HG03135 (cell line): ENCODE measurements around the gene GRIN2A.

Source experiments
- ATAC-seq: cut with Tn5 transposase; IDR thresholded peaks from one replicate; pipeline ENCODE4 v1.9.1; 2021; ENCODE audit warnings: mild to moderate bottlenecking, moderate library complexity; ENCODE audit not compliant: unreplicated experiment

GRIN2A gene

DNA sequence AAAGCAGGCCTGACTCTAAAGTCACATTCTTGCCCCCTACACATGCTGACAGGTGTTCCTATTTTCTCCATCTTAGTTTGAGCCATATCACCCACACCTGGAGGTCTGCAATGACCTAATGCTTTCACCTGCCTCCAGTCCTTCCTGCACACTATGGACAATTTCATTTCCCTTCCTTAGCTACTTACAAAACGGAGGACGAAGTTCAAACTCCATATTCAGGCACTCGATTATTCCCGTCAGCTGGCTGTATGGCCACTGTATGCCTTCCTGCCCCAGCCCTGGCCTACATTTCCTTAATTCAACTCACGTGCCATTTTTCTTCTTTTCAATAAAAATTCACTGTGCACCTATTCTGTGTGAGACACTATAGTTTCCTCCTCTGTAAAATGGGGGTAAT lies 44.9 kb downstream of the GRIN2A start:
- no peak for ATAC-seq

DNA sequence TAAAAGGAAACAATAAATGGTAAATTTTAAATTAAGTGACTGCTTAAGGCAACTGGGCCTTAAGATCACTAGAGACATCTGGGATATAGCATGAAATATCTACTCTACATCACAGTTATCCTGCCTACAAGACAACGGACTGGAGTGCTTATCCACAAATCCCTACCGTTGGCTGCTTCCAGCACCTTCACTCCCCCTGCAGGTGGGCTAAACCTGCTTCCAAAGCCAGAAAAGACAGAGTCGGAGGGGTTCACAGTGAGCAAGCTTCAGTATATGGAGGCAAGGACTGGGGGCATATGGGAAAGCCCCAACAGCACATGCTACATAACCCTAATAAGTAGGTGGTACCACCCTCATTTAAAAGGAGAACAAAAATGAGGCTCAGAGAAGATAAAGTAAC lies 45.3 kb downstream of the GRIN2A start:
- no peak for ATAC-seq

DNA sequence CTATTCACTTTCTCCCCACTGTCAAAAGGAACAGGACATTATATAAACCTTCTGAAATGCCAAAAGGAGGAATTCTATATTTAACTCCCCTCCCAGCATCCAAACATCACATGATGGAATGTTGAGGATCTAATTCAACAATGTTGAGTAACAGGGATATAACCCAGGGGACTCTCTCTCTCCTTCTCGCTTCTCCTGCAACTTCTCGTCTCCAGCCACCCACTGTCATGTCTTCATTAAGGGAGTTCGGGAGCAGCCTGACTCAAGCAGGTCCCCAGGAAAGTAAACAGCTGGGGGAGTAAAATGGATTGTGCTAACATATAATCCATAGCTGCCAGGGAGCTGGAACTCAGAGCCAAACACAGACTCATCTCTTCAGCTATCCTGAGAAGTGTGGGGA lies 51.7 kb downstream of the GRIN2A start:
- ATAC-seq: no peak

DNA sequence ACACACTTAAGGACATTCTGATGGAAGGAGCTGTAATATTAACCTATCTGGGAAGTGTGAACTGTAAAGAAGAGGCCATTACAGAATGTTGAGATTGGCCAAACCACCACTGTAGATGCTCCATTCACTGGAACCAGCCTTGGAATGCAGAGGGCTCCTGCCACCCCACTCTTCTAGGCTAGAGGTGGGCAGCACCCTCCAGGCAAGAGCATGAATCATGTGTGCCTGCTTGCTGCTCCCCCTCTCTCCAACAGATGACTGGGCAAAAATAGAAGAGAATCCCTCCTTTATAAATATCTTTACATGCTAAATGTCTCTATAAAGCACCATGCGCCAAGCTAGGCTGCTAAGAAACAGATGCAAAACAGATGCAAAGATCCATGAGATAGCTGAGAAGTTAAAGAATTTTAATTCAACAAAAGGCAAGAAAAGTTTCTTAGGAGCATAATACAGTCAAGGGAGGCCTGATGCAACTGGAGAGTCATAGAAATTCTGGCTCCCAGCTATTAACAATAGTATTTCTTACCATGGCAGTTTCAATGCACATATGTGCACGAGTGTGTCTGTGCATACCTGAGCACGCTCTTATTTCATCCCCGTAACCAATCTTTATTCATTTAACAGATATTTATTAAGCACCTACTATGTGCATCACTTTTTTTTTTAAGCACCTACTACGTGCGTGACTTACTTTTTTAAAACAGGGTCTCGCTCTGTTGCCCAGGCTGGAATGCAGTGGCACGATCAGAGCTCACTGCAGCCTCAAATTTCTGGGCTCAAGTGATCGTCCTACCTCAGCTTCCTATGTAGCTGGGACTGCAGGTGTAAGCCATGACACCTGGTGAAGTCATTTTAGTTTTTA lies 53.6 kb downstream of the GRIN2A start:
- ATAC-seq: no peak

DNA sequence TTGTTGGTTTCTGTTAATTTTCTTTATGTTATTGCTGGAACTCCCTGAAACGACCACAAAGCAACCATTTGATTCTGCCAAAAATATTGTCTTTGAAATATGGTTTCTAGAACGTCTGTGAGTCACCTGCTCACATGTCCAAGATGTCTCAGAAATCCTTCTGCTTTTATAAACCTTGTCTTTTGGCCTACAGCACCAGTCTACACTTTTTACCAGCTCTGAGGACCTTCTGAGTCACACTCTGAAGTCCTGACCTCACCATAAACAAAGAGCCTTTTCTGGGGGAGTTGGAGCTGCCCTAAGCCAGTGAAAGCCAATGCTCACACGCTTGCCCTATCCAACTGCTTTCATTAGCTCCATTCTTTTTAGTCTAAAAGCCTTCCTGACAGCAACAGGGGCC lies 55.5 kb downstream of the GRIN2A start:
- ATAC-seq: no peak

DNA sequence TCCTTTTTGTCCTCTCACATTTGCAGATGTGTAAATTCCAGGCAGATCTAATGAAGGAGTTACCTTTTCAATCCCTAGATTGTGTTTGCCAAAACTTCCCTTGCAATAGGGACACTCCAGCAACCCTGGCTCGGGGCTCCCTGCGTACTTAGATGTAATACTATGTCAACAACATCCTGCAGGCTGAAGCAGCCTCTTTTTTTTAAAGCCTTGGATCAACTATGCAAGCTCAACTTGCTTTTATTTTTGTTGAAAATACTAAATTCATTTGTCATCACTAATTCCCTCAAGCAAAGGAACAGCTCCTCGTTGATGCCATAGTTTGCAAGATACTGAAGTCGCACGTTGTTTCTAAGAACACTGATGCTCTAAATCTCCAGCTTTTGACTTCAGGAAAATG lies 59.1 kb downstream of the GRIN2A start:
- ATAC-seq: no peak

DNA sequence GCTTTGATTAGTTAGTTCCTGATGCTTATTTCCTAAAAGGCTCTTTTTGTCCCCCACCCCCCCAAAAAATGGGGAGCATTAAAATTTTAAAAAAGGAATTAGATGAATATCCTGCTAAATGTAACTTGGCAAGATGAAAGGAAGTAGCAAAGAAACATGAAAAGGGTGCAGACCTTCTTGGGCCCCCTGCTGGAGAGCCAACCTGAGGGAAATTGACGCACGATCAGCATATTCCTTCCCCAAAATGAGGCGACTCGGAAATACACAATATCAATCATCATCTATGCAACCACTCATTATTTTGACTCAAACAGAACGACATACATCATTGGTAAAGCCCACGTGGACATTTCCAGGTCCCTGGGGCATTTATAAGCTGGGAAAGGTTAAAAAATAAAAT lies 59.7 kb downstream of the GRIN2A start:
- no peak for ATAC-seq

DNA sequence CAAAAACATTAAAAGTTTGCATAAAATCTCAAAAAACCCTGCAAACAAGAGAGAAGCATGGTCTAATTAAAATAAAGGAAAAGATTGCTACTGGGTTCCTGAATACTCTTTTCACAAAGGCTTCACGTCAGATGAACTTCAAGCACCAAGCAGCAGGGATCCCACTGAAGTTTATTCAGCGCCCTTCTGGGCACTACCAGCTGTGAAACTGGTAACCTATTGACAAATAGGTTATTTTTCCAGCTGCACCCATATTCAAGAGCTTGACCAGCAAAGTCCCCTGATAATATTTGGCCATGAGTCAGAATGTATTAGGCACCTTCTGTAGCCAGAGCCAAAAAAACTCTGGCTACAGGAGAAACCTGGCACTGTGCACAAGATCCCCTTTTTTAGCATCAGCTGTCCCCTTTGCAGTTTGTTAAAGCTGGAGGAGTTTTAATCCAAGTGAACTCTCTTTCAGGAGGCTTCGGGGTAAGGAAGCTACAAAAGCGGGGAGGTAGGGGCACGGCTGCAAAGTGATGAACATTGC lies 60.3 kb downstream of the GRIN2A start:
- ATAC-seq: no peak

DNA sequence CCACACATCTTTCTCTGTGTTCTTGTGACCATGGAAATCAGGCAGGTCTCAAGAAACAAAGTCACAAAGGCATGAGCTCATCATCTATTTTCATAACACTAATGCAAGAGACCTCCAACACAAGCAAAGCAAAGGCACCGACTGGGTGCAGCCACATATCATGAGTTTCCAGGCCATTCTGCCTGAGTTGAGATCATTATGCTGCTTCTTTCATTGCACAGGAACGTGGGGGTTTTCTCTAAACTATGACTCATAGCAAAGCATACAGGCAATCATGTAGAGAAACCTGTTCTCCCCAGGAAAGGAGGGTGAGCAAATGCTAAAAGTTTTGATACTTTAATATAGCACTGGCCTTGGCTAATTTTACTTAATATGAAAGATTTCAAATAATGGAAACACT lies 60.7 kb downstream of the GRIN2A start:
- no peak for ATAC-seq

DNA sequence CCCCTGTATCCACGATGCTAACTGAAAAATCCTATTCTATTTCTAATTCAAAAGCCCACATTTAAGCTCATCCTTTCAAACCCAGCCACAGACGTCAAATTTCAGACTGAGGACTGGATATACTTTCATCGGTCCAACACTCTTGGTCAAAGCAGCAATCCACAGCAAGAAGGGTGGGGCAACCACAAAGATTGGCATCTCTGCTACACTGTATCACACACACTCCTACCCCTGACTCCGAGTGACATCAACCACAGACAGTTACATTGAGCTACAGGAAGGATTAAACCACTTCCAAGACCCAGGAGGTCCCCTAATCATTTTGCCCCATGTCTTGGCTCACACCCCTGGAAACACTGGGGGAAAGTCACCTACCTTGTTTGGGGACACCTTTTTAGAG lies 61.3 kb downstream of the GRIN2A start:
- ATAC-seq: no peak

DNA sequence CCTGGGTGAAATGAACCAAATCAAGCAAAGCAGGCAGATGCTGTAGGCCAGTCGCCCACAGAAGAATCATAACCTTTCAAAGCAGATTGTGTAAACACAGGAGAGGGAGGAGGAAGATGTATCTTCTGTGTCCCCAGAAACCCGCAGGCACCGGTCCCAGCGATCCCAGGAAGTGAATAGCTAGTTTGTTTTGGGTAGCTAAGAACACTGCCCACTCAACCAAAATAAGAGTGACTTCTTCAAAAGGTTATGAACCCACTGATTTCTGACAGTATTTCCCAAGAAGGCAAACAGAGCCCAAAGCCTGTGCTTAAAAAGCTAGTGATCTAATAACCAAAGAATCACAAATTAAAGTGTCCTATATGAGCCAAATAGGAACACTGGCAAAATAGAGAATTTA lies 67.8 kb downstream of the GRIN2A start:
- ATAC-seq: no peak

DNA sequence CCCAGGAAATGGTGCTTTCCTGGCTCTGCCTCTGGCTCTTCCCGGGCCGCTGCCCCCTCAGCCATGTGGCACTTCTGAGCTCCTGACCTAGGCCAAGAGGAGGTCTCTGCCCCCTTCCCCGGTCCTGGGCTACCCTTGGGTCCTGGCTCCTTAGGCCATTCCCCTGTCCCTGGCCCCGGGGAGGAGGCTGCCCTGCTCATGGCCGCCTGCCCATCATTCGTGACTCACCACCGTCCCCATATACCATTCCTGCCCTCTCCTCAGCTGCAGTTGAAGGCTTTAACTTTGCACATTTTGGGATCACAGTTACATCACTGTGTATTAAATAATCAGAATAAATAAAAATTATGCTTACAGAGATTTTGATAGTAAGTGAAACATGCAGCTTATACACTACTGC lies 69.0 kb downstream of the GRIN2A start:
- no peak for ATAC-seq

DNA sequence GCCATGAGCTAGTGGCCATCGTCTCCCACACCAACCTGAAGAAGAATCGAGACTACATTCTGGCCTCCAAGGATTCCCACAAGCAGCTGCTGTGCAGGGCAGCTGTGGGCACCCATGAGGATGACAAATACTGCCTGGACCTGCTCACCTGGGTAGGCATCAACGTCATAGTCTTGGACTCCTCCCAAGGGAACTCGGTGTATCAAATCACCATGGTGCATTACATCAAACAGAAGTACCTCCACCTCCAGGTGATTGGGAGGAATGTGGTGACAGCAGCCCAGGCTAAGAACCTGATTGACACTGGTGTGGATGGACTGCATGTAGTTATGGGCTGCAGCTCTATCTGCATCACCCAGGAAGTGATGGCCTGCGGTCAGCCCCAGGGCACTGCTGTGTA lies 70.2 kb downstream of the GRIN2A start:
- no peak for ATAC-seq

DNA sequence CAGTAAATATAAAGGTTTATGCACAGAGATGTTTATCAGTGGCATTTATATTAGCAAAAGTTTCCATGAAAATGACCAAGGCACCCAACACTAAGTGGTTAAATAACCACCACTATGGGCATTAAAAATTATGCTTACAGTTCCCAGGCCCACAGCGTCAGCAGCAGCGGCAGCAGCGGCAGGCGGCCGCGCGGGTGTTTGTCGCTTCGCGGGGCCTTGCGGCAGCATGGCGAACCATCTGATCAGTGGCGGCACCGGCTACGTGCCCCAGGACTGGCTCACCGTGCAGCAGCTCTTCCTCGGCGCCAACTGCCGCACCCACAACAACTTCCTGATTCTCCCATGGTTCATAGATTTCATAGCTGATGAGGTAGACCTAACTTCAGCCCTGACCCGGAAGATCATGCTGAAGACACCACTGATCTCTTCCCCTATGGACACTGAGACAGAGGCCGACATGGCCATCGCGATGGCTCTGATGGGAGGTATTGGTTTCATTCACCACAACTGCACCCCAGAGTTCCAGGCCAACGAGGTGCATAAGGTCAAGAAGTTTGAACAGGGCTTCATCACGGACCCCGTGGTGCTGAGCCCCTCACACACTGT lies 71.0 kb downstream of the GRIN2A start:
- no peak for ATAC-seq

DNA sequence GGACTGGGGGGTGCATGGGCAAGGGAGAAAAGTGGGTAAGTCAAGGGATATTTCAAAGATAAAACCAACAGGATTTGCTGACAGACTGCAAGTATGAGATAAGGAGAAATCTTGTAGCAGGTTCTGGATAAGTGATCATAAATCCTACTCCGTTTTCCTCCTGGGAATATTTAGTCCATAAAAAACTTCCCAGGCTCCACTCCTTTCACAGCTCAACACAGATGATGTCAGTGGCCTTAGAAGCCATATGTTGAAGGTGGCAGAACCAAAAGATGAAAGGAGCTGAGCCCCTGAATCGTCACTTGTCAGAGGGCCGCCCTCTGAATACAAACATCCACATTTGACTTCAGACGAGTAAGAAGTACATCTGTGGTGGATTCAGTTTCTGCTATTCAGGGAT lies 71.7 kb downstream of the GRIN2A start:
- ATAC-seq: no peak

DNA sequence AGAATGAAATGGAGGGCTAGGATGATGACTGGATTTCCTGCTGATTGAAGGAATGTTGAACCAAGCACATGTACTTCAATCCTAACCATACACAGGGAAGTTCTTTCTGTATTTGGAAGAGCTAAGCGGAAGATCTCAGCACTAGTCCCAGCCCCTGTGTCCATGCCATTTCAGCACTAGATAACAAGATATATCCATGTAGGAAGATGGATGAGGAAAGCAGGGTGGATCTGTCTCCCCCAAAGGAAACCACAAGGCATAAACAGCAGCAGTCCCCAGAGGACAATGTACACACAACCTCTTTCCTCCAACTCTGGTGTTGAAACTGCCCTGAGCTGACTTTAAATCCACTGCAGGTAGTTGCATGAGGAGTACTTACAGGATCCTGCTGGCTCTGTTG lies 75.1 kb downstream of the GRIN2A start:
- no peak for ATAC-seq

DNA sequence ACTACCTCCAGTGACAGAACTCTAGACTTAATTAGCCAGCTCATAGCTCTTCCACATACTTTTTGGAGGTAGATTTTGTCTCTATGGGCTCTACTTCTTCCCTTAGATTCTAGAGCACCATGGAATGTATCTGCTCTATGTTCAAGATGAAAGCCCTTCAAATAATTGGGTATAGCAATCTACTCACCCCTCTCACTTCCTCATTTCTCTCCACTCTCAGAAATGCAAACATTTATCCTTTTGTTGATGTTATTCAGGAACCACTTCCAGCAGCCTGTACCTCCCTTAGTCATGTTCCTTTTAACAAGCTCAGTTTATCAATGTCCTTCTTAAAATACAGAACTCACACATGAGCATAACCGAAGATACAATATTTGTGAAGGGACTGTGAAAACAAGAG lies 78.5 kb downstream of the GRIN2A start:
- no peak for ATAC-seq

DNA sequence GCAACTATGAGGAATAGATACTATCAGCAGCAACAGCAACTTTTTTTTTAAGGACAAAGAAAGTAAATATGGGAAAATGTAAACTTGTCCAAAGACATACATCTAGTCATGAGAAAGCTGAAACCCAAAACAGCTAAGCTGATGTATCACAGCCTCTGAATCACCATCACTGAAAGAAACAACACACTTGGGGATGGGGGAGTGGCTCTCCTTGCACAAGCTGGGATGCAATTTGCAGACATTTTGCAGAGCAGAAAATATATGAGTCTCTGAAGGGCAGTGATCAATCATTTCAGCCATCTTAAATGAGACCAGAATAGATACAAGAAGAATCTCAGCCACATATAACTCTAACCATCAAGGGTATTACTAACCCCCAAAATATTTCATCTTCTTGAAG lies 79.1 kb downstream of the GRIN2A start:
- no peak for ATAC-seq

DNA sequence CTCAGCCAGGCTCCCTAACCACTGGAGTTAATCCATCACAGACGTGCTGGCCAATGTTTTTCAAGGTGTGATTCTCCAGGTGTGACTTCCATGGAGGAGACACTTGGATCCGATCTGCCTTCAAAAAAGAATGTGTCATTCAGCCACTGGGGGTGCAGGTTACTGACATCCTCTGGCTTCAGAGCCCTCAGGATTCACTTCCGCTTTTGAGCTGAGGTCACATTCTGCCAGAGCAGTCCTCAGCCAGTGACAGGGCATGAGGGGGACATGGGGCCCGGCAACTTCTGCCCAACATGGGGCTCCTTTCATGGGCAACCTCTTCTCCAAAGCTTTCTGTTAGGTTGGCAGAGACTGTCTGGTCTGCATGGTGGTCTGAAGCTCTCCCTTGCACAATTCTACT lies 81.4 kb downstream of the GRIN2A start:
- ATAC-seq: no peak

DNA sequence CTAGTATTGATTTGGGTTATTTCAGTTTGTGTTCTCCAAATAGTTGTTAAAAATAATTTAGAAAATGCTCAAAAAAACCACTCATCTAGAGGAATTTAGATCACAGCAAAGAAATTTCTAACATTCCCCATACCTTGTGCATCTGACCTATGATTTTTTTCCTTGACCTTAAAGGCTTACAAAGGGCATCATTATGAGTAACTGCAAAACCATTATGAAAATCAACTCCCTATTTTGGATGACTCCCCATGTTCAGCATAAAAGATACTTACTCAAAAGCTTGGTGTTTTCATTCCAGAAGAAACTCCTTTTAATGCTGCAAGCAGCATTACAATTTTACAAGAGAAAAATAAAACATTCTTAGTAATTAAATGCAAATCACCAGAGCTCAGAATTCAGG lies 83.2 kb downstream of the GRIN2A start:
- no peak for ATAC-seq

DNA sequence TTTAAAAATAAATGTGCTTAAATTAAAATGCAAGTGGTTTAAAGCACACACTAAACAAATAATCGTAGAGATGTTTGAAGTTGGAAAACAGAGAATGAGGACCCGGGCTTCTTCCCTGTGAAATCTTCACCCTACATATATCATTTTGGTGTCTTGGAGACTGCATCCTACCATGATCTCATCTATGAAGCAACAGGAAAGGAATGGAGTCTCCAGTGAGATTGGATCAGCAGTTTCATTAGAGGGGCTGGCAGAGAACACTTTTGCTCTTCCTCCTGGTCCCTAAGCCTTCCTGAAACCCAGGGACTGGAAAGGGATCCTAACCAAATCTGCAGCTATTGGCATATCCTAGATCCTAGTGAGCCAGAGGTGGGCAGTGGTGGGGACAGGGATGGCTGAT lies 85.0 kb downstream of the GRIN2A start:
- no peak for ATAC-seq

DNA sequence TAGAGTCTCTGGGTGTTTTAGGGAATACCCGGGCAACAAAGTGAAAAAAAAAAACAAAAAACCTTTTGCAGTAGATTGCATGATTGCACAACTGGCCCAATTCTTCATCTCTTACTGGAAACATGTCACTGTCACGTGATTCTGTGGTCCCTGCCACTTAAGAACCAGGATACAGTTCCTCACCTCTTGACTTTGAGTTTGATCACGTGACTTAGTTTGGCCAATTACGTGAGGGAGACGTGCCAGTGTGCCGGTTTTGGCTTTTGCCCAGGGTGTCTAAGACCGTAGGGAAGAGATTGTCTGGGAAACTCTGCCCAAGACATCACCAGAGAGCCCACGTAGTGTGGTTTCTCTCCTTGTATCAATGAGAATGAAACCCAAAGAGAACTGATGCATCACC lies 88.7 kb downstream of the GRIN2A start:
- ATAC-seq: no peak

DNA sequence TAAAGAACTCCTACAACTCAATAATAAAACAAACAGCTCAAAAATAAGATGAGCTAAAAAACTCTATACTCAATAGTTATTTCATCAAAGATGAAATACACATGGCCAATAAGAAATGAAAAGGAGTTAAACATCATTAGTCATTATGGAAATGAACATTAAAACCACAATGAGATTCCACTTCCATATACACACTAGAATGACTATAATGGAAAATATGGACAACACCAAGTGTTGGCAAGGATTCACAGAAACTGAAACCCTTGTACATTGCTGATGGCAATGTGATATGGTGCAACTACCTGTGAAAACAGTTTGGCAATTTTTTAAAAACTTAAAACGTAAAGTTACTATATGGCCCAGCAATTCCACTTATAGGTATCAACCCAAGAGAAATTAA lies 91.4 kb downstream of the GRIN2A start:
- ATAC-seq: no peak
